Breast epithelium (tissue), 3 donors: Measurements from ENCODE around the gene ASB3.

Experiments used
- POLR2A ChIP-seq: fragments of 450-650 bp; IDR thresholded peaks from one replicate; pipeline ENCODE4 v1.6.1; 2016; ENCODE audit warnings: antibody characterized with exemption, mild to moderate bottlenecking, moderate library complexity
- POLR2AphosphoS5 ChIP-seq, 3 donors: sonication (generic); formaldehyde crosslinking; IDR thresholded peaks; one replicate each; pipeline ENCODE4 v1.6.1; 2017; ENCODE audit warnings: antibody characterized with exemption in 3 of 3
- TF ChIP-seq, protein P1 (sequence below), 3 donors: fragments of 450-650 bp; IDR thresholded peaks; one replicate each; pipeline ENCODE4 v1.5.1; 2016 to 2017; ENCODE audit warnings: antibody characterized with exemption in 3 of 3, mild to moderate bottlenecking in 3 of 3, moderate library complexity in 3 of 3

DNA sequence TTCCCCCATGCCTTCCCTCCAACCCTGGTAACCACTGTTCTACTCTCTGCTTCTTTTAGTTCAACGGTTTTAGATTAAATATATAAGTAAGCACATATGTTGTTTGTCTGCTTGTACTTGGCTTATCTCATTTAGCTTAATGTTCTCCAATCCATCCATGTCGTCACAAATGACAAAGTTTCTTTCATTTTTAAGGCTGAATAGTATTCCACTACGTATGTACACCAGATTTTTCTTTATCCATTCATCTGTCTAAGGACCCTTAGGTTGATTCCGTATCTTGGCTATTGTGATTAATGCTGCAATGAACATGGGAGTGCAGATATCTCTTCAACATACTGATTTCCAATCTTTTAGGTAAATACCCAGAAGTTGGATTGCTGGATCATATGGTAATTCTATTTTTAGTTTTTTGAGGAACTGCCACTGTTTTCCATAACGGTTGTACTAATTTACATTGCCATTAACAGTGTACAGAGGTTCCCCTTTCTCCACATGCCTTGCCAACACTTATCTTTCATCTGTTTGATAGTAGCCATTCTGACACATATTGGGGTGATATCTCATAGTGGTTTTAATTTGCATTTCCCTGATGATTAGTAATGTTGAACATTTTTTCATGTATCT, 8.1 kb downstream of the ASB3 start:
- TF ChIP-seq, protein P1, sequence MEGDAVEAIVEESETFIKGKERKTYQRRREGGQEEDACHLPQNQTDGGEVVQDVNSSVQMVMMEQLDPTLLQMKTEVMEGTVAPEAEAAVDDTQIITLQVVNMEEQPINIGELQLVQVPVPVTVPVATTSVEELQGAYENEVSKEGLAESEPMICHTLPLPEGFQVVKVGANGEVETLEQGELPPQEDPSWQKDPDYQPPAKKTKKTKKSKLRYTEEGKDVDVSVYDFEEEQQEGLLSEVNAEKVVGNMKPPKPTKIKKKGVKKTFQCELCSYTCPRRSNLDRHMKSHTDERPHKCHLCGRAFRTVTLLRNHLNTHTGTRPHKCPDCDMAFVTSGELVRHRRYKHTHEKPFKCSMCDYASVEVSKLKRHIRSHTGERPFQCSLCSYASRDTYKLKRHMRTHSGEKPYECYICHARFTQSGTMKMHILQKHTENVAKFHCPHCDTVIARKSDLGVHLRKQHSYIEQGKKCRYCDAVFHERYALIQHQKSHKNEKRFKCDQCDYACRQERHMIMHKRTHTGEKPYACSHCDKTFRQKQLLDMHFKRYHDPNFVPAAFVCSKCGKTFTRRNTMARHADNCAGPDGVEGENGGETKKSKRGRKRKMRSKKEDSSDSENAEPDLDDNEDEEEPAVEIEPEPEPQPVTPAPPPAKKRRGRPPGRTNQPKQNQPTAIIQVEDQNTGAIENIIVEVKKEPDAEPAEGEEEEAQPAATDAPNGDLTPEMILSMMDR (IDR thresholded peaks at IDR 0.05): no peak
- TF ChIP-seq POLR2AphosphoS5 (IDR thresholded peaks at IDR 0.05) (no peak), POLR2A (no peak)
